Suppressor macrophage treated with lipopolysaccharide for 1 hour (primary cell): Measurements from ENCODE around the gene PIP4K2C.
"Not testable (repeated sequence)": the region's sequence is repeated elsewhere in the genome, so short reads cannot be mapped to it uniquely, and the experiment has no call there.

Experiments
- DNase-seq, 3 donors: peaks; one replicate each; pipeline ENCODE4 v3.0.0-alpha.2; 2020 to 2022

The PIP4K2C gene

DNA sequence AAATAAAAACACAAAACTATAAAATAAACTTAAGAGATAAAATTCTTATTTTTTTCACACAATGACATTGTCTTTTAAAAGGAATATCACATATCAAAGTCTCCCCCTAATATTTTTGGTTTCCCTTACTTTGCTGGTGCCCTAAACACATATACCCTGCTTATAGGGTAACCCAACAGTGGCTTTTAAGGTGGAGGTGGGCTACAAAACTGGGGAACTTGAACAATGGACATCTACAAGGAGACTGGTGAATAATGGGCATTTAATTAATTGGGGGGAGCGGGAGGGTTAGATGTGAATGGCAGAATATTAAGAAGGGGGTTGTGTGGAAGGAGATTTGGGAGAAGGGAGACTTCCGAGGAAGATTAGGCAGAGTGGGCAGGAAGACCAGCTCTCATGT is 32.4 kb downstream of the PIP4K2C start:
- DNase-seq, result no peak

DNA sequence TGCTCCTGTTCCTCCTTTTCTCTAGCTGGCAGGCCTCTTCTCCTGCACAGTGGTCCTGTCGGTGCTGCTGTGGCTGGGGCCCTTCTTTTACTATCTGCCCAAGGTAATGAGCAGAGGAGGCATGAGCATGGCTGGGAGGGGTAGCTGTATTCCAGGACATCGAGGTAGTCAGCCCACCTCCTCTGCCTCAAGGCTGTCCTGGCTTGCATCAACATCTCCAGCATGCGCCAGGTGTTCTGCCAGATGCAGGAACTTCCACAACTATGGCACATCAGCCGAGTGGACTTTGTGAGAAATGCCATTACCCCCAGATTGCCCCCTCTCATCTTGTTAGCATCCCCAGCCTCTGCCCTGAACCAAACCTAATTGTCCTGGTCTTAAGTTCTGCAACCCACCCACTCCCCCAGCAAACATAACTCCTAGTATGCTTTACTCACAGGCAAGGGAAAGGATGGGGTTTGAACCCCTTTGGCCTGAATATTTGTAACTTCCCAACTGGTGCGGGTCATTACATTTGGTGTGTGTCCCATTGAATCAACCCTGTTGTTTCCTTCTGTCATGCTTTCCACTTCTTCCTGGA is 32.9 kb downstream of the PIP4K2C start:
- no peak for DNase-seq

DNA sequence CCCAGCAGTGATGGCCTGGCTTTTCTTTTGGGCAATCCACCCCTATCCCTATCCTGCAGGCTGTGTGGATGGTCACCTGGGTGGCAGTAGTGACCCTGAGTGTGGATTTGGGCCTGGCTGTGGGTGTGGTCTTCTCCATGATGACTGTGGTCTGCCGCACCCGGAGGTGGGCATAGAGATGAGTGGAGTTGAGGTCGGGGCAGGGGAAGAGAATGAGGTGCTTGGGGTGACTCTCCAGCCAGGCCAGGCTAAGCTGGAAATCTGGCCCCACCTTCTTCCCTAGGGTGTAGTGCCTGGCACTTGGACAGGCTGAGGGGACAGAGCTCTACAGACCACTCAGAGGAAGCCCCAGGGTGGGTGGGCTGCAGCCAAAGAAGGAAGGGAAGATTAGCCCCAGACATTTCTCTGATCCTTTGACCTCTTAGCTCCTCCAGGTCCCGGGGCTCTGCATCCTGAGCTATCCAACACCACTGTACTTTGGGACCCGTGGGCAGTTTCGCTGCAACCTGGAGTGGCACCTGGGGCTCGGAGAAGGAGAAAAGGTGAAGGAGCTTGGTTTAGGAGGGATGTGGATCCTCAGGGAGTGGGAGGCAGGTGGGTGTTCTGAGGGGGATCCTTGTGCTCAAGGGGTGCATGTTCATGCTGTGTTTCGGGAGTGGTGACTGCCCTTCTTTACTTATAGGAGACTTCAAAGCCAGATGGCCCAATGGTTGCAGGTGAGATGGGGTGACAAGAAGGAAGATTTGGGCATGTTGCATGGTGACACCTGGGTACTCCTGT is 33.6 kb downstream of the PIP4K2C start:
- no peak for DNase-seq

DNA sequence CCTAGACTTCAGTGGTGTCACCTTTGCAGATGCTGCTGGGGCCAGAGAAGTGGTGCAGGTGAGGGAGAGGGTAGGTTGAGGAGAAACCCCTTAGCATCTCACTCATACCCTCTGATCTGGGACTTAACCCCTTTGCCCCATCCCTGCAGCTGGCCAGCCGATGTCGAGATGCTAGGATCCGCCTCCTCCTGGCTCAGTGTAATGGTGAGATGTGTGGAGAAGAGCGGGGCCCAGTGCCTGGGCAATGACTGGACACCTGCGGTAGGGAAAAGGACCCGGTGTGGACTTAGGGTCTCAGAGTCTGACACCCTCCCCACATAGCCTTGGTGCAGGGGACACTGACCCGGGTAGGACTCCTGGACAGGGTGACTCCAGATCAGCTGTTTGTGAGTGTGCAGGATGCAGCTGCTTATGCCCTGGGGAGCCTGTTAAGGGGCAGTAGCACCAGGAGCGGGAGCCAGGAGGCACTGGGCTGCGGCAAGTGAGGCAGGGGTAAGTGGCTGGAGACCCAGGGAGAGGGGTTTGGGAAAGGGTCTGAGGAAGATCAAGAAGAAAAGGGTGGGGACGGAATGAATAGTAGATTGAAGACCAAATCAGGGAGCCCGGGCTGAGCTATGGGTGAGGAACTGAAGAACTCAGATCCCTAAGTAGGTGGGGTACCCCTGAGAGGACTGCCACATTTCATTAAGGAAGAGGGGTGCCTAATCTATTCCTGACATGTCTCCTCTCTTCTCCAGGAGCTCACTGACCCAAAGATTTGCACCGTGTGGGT is 34.5 kb downstream of the PIP4K2C start:
- DNase-seq, result no peak

DNA sequence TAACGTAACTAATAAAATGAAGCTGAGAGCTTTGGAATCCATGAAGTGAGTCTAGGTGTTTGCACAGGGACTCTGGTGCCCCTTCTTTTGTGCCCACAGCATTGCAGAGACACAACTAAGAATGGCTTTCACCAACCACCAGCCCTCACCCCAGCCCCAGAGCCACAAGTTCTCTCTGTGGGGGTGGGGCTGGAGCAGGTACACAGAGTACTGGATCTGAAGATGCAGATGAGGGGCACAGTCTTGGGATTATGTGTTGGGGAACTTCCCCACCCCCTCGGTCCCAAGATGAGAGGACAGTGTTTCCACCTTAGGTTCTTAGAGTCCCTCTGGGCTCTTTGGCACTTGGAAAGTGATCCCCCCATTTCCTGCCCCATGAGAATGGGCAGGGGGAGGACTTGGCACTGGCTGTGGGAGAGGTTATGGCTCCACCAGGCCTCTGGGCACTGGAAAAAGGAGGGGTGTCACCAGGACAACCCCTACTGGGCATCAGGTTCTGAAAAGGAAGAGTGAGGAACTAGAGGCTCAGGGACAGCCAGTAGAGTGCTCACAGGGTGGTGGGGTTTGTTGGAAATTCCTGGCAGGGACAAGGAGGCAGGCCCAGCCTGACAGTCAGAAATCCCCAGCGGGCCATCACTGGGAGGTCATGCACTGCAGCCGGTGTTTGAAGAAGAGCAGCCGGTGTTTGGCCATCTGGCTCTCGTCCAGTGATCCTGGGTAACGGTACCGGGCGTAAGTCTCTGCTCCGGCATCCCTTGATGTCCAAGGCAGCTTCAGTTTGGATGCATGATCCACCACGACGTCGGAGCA is 35.3 kb downstream of the PIP4K2C start:
- peak in 2 of 3 donors; percentile 40 to 56 for DNase-seq

DNA sequence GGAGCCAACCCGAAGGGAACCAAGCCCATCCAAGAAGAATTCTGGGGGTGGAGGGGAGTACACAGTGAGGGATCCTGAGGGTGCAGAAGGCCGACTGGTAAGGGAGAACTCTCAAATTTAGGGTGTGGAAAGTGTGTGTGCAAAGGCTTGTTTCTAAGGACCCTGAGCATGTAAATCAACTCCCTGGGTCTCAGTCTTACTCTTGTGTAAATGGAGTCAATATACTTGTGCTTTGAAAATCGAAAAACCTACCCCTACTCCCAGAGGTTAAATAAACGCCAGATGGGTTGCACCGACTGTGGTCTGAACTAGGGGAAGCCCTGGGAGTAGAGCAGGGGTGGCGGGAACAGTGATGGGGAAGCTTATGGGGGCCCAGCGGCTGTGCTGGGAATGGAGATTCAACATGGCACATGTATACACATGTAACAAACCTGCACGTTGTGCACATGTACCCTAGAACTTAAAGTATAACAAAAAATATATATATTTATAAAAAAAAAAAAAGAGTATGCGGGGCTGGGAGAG is 36.0 kb downstream of the PIP4K2C start:
- DNase-seq, result no peak

DNA sequence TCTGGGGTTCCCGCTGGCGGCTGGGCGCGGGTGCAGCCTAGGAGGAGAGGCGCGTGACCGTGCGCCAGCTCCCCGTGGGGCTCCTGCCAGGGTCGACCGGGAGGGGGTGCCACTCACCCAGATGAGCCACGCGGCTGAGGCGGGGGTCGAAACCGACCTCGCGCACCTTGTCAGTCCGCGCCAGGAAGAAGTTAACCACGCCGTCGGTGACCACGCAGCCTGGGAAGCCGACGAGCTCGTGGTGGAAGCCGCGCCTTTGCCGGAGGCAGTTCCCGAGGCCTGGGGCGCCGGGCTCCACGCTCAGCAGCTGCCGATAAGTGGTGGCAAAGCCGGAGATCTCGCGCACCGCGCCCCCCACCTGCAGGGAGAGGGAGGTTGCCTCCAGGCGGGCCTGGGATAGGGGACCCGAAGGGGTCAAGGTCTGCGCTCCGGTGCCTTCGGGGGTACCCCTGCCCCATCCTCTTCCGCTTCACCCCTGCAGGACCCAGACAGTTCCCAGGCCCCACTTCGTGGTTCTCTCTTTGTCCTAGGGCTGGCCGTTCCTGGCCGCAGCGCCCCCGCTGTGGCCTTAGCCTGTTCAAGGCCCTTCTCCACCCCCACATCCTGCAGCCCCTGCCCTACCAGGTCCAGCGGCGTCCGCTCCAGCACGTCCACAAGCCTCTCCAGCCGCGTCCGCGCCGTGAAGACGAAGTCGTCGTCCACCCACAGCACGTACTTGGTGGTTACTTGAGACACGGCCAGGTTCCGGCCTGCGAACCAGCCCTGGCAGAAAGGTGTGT is 36.7 kb downstream of the PIP4K2C start:
- peak in 2 of 3 donors; percentile 42 to 64 for DNase-seq

DNA sequence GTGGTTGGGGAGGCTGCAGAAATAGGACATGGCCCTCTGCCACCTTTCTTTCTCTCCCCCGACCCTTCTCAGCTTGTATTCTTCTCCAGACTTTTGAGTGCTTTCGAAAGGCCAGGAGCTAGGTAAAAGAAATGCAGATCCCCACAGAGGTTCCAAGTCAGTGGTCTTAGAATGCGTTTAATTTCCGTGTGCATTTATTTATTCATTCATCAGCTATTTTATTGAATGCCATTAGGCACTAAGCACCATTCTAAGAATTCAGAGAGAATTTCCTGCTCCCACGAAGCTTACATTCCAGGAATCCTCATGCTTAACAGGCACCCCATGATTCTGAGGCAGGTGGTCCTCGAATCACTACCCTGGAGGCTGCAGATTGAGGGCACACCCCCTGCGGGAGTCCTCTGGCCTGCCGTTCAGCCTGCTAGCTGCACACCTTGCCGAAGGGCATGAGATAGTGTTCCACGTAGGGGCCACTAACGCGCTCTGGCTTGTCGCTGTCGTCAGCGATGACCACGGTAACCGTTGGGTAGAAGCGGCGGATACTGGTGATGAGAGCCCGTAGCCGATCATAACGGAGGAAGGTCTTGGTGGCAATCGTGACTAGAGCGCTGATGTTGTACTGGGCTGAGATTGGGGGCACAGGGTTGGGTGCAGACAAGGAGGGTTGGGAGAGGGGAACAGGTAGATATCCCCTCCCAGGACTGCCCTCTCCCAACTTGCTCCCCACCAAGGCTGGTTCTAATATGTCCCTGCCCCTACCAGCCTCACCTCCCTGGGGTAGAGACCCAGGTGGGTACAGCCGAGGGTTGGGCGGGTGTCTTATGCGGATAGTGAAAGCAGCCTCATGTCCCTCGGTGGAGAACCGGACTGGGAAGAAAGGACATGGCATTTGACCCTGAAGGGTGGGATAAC is 37.5 kb downstream of the PIP4K2C start:
- no peak for DNase-seq

DNA sequence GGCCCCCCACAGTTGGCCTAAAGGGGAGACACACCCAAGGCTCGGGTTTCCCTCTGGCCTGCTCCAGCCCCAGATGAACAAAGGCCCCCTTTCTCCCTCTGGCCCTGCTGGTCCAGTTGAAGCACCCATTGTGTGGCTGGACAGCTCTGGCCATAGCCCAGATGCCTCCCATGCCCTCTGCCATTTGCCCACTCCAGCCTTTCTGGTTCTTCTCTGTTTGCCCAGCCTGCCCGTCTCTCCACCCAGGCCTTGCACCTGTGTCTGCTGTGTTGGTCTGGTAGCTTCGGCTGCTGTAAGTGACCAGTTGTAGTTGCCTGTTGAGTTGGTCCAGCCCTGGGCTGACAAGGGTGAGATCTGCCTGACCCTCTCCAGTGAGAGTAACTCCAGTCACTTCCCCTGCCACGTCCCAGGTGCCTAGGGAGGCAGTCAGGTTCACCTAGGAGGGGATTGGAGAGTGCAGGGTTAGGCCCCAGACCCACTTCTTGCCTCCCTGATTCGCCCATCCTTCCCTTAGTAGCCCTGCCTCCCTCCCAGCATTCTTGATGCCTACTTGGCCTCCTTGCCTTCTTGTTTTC is 39.0 kb downstream of the PIP4K2C start:
- no peak for DNase-seq

DNA sequence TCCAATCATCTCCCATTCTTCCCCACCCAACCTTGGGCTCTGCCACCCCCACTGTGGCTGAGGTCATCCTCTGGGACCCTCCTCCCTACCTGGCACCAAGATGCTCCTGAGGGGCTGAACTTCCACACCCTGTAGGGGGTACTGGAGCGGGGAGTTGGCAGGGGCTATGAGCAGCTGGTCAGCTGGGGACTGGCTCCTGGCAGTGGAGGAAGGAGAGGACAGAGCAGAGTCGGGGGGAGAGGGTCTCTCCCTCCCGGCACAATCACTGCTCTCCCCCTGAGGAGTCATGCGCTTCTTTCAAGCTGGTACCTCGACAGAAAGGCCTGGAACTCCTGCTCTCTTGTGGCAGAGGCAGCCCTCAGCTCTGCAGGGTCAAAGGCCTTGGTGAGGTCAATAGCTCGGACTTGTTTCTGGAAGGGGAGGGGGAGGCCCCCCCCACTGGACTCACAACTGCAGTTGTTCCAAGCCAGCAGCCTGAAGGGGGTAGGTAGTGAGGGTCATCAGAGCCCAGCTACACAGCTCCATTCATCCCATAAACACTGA is 40.0 kb downstream of the PIP4K2C start:
- no peak for DNase-seq

DNA sequence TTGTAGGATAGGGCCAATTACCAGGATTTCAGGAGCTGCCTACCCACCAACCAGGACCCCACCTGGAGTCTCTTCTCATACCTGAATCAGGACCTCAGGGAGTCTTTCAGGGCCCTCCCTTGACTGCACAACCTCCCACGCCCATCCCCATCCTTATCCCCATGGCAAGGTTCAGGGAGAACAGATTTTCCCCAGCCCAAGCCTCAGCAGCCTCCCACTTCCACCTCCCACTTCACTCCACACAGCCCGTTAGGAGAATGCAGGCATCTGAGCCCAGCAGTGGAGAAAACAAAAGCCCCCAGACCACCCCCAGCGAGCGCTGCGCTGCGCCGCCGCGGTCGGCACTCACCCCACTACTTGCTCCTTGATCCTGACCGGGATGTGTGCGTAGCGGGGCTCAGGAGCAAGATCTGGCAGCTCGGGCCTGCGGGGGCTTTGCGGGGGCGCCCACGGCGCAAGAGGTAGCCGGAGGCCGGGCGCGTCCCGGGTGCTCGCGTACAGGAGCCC is 40.6 kb downstream of the PIP4K2C start:
- DNase-seq, result no peak

DNA sequence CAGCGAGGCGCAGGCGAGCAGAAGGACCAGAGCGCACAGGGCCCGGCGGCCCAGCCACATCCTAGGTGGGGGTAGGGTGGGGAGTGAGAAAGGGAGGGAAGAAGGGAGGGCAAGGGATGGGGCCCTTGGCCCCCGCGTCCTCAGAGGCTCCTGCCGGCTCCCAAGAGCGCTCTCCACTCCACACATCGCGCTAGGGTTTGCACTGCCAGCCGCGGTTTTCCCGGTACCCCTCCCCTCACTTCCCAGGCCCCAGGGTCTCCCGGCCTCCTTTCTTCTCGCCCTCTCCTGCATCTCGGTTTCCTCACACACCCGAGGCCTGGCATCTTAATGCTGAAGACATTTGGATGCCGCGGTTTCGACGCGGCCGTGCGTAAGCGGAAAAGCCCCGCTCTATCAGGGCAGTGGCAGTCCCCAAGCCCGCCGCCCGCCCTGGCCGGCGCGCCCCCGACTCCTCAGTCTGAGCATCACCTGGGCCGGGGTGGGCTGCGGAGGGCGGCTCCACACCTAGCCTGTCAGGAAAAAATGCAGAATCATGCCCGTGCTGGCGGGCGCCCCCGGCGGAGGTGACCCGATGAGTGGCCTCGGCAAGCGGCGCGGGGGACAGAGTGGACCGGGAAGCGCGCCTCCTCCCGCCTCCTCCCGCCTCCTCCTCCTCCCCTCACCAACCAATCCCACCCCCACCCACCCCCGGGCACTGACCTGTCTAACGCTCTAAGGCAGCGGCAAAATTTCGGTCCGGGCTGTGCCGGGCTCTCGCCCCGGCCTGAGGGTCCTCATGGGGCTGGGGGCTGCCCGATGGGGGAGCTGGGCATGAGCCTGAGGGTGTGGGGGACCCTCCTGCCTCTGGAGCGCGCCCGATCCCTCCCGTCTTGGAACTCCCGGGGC is 41.3 kb downstream of the PIP4K2C start:
- peak in 2 of 3 donors; percentile 40 to 60 for DNase-seq

DNA sequence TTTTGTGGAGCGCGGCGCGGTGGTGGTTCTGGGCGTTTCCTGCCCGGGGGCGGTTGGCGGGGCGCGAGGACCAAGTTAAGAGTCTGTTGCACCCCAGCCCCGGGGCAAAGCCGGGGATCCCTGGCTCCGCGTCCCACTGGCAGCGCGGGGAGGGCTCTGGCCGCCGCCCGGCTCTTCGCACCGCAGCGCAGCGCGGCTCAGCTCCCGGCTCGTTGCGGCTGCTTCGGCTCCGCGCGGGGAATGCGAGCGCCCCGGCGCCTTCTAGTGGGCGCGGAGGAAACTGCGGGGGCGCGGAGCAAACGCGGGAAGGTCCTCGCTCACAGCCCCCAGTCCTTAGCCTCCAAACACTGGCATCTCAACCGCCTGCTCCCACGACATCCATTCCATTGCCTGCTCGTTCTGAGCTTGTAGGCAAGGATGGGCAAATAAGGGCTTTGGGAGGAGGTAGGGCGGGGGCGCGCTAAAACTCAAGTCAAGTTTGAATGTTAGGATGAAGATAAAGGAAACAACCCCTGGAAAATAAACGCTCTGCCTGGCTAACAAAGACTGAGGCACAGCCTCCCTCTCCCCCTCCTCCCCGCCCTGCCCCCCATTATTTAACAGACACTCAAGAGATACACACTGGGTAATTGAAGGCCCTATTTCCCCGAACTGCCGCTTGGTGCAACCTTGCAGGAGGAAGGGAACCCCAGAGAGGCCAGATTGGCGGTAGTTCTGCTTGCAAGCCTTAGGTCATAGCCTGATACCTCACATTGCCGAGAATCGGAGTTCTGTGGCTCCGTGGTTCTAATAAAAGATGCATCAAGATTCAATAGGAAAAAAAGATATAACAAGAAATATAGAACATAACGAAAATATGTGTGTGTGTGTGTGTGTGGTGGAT is 42.2 kb downstream of the PIP4K2C start, which contains the start of gene B4GALNT1:
Gene B4GALNT1 (minus strand): TSS at position 244 of the 883 bp plus-strand sequence. CDS start 1,069 bp downstream, outside the sequence.
- DNase-seq, result peak; percentile 65 to 86 (median 77)

DNA sequence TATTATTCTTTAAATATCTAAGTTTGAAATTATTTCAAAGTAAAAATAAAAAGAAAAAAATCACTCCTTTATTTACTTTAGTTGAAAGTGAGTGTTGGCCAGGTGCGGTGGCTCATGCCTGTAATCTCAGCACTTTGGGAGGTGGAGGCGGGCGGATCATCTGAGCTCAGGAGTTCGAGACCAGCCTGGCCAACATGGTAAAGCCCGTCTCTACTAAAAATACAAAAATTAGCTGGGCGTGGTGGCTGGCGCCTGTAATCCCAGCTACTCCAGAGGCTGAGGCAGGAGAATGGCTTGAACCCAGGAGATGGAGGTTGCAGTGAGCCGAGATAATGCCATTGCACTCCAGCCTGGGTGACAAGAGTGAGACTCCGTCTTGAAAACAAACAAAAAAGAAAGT is 45.7 kb downstream of the PIP4K2C start:
- not testable (repeated sequence) for DNase-seq

DNA sequence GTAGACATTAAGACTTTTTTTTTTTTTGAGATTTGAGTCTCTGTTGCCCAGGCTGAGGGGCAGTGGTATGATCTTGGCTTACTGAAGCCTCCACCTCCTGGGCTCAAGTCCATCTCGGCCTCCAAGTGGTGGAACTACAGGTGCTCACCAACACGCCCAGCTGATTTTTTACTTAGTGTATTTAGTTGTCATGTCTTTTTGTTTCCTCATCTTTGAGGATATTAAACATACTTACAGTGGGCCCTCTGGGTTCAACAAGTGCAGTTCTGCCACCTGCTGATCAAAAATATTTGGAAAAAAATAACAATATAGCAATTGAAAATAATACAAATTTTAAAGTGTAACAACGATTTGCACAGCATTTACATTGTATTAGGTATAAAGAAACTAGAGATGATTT is 46.4 kb downstream of the PIP4K2C start:
- no peak for DNase-seq

DNA sequence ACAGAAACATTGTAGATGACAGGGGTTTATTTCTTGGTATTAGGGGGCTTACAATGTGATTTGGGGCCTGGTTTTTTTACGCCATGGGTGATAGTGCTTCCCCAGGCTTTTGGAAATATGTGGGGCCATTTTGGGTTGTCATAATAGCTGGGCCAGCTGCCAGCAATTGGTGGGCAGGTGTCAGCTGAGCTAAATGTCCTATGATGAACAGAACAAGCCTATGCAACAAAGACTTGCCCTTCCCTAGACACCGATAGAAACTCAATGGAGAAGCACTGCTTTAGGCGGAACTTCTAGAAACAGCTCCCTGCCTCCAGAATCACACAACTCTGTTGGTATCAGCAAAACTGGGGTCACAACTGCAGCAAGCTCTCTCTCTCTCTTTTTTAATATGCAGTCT is 47.1 kb downstream of the PIP4K2C start:
- no peak for DNase-seq
